HepG2 (cell line): ENCODE results near the gene DNMBP. TPM values are rescaled to one million over a fixed set of nuclear protein-coding genes. Genes with fewer than 3 reads are reported as not detected.

Experiments used
- ATAC-seq: fragments of 200-7000 bp; cut with Tn5 transposase; 3 replicates; pipeline ENCODE4 v1.9.1; 2020; ENCODE audit warnings: mild to moderate bottlenecking, moderate library complexity
- BruUV-seq: library from RNA; stranded (reverse); fragments of 400-500 nt; replicated peaks from 2 replicates; lab custom pipeline; 2021; lab: Mats Ljungman, UMichigan
- CTCF ChIA-PET: fragments of 300-600 bp; formaldehyde crosslinking; extraction: SDS; loops from one replicate; lab custom pipeline; 2021; ENCODE audit warnings: low total read pairs, inconsistent platforms, low intra/inter-chr PET ratio; lab: Yijun Ruan, JAX
- POLR2A ChIA-PET: fragments of 350-600 bp; sonication (Branson Sonifier 250); formaldehyde crosslinking; loops from one replicate; lab custom pipeline; 2020; ENCODE audit warnings: antibody characterized with exemption, inconsistent platforms; lab: Yijun Ruan, JAX
- DNase-seq: peaks from one replicate; pipeline ENCODE4 v3.0.0-alpha.2; 2015; ENCODE audit warnings: low spot score
- FAIRE-seq: peaks from 3 replicates; lab custom pipeline; 2011; peaks lifted over from hg19 to GRCh38; lab: Jason Lieb, UNC
- H2AFZ ChIP-seq: one replicate; pipeline ENCODE4 v1.6.1; 2011; ENCODE audit warnings: low read length, inconsistent platforms
- H3K27ac ChIP-seq: fragments of 300-600 bp; 3 replicates; pipeline ENCODE4 v1.8.0; 2011; ENCODE audit warnings: mixed run types, mild to moderate bottlenecking, mixed read lengths, low read length, inconsistent platforms; ENCODE audit not compliant: insufficient read depth; ENCODE audit errors: extremely low read length
- H3K27me3 ChIP-seq, 2 experiments: fragments of 200-600 bp in 1 of 2; 2 replicates in 1 of 2; 3 replicates in 1 of 2; pipeline versions ENCODE4 v1.6.0 to v1.8.0; 2011; ENCODE audit warnings: low read length in 2 of 2, mild to moderate bottlenecking in 2 of 2, moderate library complexity in 2 of 2, inconsistent platforms in 1 of 2; ENCODE audit not compliant: insufficient read depth in 2 of 2, control insufficient read depth in 1 of 2
- H3K36me3 ChIP-seq, 2 experiments: fragments of 200-600 bp in 1 of 2; replicated peaks in 1 of 2; 2 replicates in 1 of 2; 3 replicates in 1 of 2; pipeline versions ENCODE4 v1.5.1 to v1.8.0; 2011; ENCODE audit warnings: low read length in 2 of 2, inconsistent platforms in 1 of 2; ENCODE audit not compliant: insufficient read depth in 2 of 2, control insufficient read depth in 1 of 2
- H3K4me1 ChIP-seq: 2 replicates; pipeline ENCODE4 v1.5.1; 2012; ENCODE audit warnings: low read length, inconsistent platforms; ENCODE audit not compliant: insufficient read depth
- H3K4me2 ChIP-seq: 2 replicates; pipeline ENCODE4 v1.6.0; 2011; ENCODE audit warnings: low read depth, low read length, inconsistent platforms
- H3K4me3 ChIP-seq, 3 experiments: fragments of 200-600 bp in 1 of 3; sonication (generic), shearing (Covaris generic) in 1 of 3; replicated peaks in 1 of 3; 2 replicates each; pipeline ENCODE4 v1.5.1; 2011 to 2016; ENCODE audit warnings: low read length in 3 of 3, inconsistent platforms in 2 of 3, low read depth in 2 of 3, mild to moderate bottlenecking in 2 of 3, control low read depth in 1 of 3, mixed read lengths in 1 of 3; ENCODE audit not compliant: insufficient read depth in 1 of 3
- H3K79me2 ChIP-seq: one replicate; pipeline ENCODE4 v1.6.1; 2011; ENCODE audit warnings: low read length, inconsistent platforms; ENCODE audit not compliant: insufficient read depth
- H3K9ac ChIP-seq: 2 replicates; pipeline ENCODE4 v1.6.0; 2011; ENCODE audit warnings: mild to moderate bottlenecking, low read depth, low read length, inconsistent platforms; ENCODE audit not compliant: insufficient read depth
- H3K9me3 ChIP-seq: 2 replicates; pipeline ENCODE4 v1.5.1; 2012; ENCODE audit warnings: mild to moderate bottlenecking, low read length
- H4K20me1 ChIP-seq: 2 replicates; pipeline ENCODE4 v1.6.0; 2011; ENCODE audit warnings: inconsistent platforms, mild to moderate bottlenecking, low read length, moderate library complexity; ENCODE audit not compliant: insufficient read depth
- ATF6 ChIP-seq: sonication (generic); formaldehyde crosslinking; conservative IDR thresholded peaks from 2 replicates; pipeline ENCODE4 v1.4.0; 2020; ENCODE audit warnings: missing genetic modification reagents
- CC2D1A ChIP-seq: sonication (generic); formaldehyde crosslinking; IDR thresholded peaks from 2 replicates; pipeline ENCODE4 v1.8.1; 2023; ENCODE audit warnings: mild to moderate bottlenecking, missing genetic modification reagents
- FOSL2 ChIP-seq: sonication (generic); formaldehyde crosslinking; IDR thresholded peaks from 2 replicates; pipeline ENCODE4 v1.4.0; 2020; ENCODE audit warnings: missing genetic modification reagents
- FOXM1 ChIP-seq: sonication (generic); formaldehyde crosslinking; IDR thresholded peaks from 2 replicates; pipeline ENCODE4 v1.5.0; 2020; ENCODE audit warnings: missing genetic modification reagents
- PITX1 ChIP-seq: sonication (generic); formaldehyde crosslinking; IDR thresholded peaks from 2 replicates; pipeline ENCODE4 v1.5.1; 2020; ENCODE audit warnings: mild to moderate bottlenecking, missing genetic modification reagents
- RAD21 ChIP-seq: fragments of 450-650 bp; formaldehyde crosslinking; IDR thresholded peaks from 2 replicates; pipeline ENCODE4 v1.5.0; 2020; ENCODE audit warnings: mild to moderate bottlenecking
- SMC3 ChIP-seq: IDR thresholded peaks from 2 replicates; pipeline ENCODE4 v1.6.1; 2011; ENCODE audit warnings: low read length, improper control_type of control experiment
- SOX6 ChIP-seq, 2 experiments: fragments of 450-650 bp in 1 of 2; sonication (generic) in 1 of 2; formaldehyde crosslinking in 1 of 2; IDR thresholded peaks; 2 replicates each; pipeline versions ENCODE4 v1.4.0 to v1.6.1; 2017 to 2020; ENCODE audit warnings: antibody characterized with exemption in 1 of 2, mild to moderate bottlenecking in 1 of 2, missing genetic modification reagents in 1 of 2
- STAG1 ChIP-seq: sonication (generic); formaldehyde crosslinking; IDR thresholded peaks from 2 replicates; pipeline ENCODE4 v1.4.0; 2020; ENCODE audit warnings: missing genetic modification reagents
- XRCC5 ChIP-seq: fragments of 200-400 bp; formaldehyde crosslinking; optimal IDR thresholded peaks from 2 replicates; pipeline ENCODE3; 2017; ENCODE audit warnings: mild to moderate bottlenecking, low read length
- ZNF275 ChIP-seq: sonication (generic); formaldehyde crosslinking; IDR thresholded peaks from 2 replicates; pipeline ENCODE4 v1.8.0; 2022; ENCODE audit warnings: missing genetic modification reagents, mild to moderate bottlenecking, inconsistent platforms, borderline replicate concordance
- WGBS: methylation state at CpG from one replicate; pipeline ENCODE4 v1.1.6; 2017; ENCODE audit warnings: low lambda C conversion rate; 5-methylcytosine and 5-hydroxymethylcytosine counted together
- in situ Hi-C: cut with HindIII; loops from 2 replicates; pipeline ENCODE4 v1.10.0; 2017; ENCODE audit warnings: low pct_unique_long_range_greater_than_20kb; ENCODE audit not compliant: extremely low pct_ligation_motif_present
- intact Hi-C: fragments of 100-400 bp; cut with micrococcal nuclease; formaldehyde crosslinking; loops from one replicate; pipeline ENCODE4 v1.10.0; 2022; ENCODE audit not compliant: unreplicated experiment
- polyA plus RNA-seq, 8 experiments: library from polyadenylated mRNA; depleted of rRNA in 3 of 8; stranded (reverse) in 7 of 8; unstranded in 1 of 8; fragments of >200 nt; fragmentation: Illumina TruSeq in 4 of 8; extraction: Trizol in 4 of 8; gene quantifications; 2 replicates each; pipeline versions ENCODE4 v1.2.1 to v1.2.3, GENCODE V29; 2011 to 2016; ENCODE audit warnings: low read depth in 4 of 8, missing spikeins in 1 of 8, mixed read lengths in 1 of 8; ENCODE audit not compliant: insufficient read depth in 1 of 8
- total RNA-seq, 5 experiments: library from RNA; depleted of rRNA; stranded (reverse); fragments of >200 nt; fragmentation: Illumina TruSeq; extraction: Trizol; gene quantifications; 2 replicates each; pipeline ENCODE4 v1.2.3, GENCODE V29; 2016; ENCODE audit warnings: low read depth in 1 of 5
- TF ChIP-seq, protein P1 (sequence below): sonication (generic); formaldehyde crosslinking; IDR thresholded peaks from 2 replicates; pipeline ENCODE4 v1.4.0; 2020; ENCODE audit warnings: missing genetic modification reagents, mild to moderate bottlenecking, borderline replicate concordance
- TF ChIP-seq, protein P2 (sequence below): sonication (generic); formaldehyde crosslinking; IDR thresholded peaks from 2 replicates; pipeline ENCODE4 v1.5.0; 2020; ENCODE audit warnings: mild to moderate bottlenecking, missing genetic modification reagents, moderate library complexity

Gene DNMBP
- total and polyA plus RNA-seq, 2 of the 13 experiments (the other 11 are each of a cell fraction or from before 2014, with no cell fraction given): 3.6 to 6.3 TPM

GRCh38 chr10:99859585-99859984, 150.2 kb downstream of the DNMBP start:
- intact Hi-C loops (loop anchor here (2.0 to 5.0 kb wide), 4 partner anchors 68 to 243 kb away; no protein-coding TSS in a partner anchor), in situ Hi-C loops (loop anchor here (10.0 kb wide), 1 partner anchor 245 kb away; no protein-coding TSS in a partner anchor)
- peak; percentile 30 for FAIRE-seq

More at GRCh38 chr10:99859585-99859984, 150.2 kb downstream of the DNMBP start:
- H3K4me1 ChIP-seq: peaks cover 32% of the 10 kb centered on the region
- H3K9ac ChIP-seq: no peak overlapping the region
- no peaks in the 10 kb centered on the region for H4K20me1 ChIP-seq
- no peak overlapping the region for H2AFZ ChIP-seq
- peak; percentile 71 for ATAC-seq
- no peak overlapping the region for H3K27ac ChIP-seq
- peak; percentile 52 for DNase-seq
- BruUV-seq: no TSS peak
- ChIA-PET CTCF (interaction anchor here (1.7 to 2.1 kb wide), 3 partner anchors 13 to 186 kb away, joined by 3 to 9 read pairs (median 5); partner anchors contain the start of gene DNMBP), POLR2A (interaction anchor here (0.6 to 1.2 kb wide), 6 partner anchors 9 to 71 kb away, joined by 3 to 11 read pairs (median 3); no protein-coding TSS in a partner anchor)
- no peaks in the 10 kb centered on the region for H3K9me3 ChIP-seq
- no peaks in the 10 kb centered on the region for H3K27me3 ChIP-seq
- TF ChIP-seq ZNF275 (CRISPR knock-in tag) (0 out of 2 replicates have a peak, but pooled peaks have one; percentile 30), ATF6 (no peak), STAG1 (peak; percentile 68), FOXM1 (CRISPR knock-in tag) (no peak), CC2D1A (CRISPR knock-in tag) (no peak), SOX6 (IDR thresholded peaks at IDR 0.05) (no peak), SOX6 (CRISPR knock-in tag; IDR thresholded peaks at IDR 0.05) (0 out of 2 replicates have a peak, but pooled peaks have one; percentile 21), FOSL2 (CRISPR knock-in tag) (0 out of 2 replicates have a peak, but pooled peaks have one; percentile 3), XRCC5 (peak; percentile 54), PITX1 (CRISPR knock-in tag) (no peak), RAD21 (peak; percentile 48; the same call in 1 of the 2 replicates), SMC3 (peak; percentile 54)
- TF ChIP-seq, protein P1, sequence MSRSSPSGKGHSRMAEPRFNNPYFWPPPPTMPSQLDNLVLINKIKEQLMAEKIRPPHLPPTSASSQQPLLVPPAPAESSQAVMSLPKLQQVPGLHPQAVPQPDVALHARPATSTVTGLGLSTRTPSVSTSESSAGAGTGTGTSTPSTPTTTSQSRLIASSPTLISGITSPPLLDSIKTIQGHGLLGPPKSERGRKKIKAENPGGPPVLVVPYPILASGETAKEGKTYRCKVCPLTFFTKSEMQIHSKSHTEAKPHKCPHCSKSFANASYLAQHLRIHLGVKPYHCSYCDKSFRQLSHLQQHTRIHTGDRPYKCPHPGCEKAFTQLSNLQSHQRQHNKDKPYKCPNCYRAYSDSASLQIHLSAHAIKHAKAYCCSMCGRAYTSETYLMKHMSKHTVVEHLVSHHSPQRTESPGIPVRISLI (CRISPR knock-in tag): peak; percentile 97
- TF ChIP-seq, protein P2, sequence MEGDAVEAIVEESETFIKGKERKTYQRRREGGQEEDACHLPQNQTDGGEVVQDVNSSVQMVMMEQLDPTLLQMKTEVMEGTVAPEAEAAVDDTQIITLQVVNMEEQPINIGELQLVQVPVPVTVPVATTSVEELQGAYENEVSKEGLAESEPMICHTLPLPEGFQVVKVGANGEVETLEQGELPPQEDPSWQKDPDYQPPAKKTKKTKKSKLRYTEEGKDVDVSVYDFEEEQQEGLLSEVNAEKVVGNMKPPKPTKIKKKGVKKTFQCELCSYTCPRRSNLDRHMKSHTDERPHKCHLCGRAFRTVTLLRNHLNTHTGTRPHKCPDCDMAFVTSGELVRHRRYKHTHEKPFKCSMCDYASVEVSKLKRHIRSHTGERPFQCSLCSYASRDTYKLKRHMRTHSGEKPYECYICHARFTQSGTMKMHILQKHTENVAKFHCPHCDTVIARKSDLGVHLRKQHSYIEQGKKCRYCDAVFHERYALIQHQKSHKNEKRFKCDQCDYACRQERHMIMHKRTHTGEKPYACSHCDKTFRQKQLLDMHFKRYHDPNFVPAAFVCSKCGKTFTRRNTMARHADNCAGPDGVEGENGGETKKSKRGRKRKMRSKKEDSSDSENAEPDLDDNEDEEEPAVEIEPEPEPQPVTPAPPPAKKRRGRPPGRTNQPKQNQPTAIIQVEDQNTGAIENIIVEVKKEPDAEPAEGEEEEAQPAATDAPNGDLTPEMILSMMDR (CRISPR knock-in tag): peak; percentile 73
- peak overlapping the region; percentile 75 for H3K4me2 ChIP-seq
- H3K36me3 ChIP-seq: no peaks in the 10 kb centered on the region
- H3K4me3 ChIP-seq: peak overlapping the region in 2 of 3 experiments; percentile 11; a peak in 2 of 6 replicates
- no peaks in the 10 kb centered on the region for H3K79me2 ChIP-seq
- 3% methylated on average over 5 of the region's 5 CpGs for WGBS
